Measurements from ENCODE around the gene PHF10. TPM values are rescaled to one million over a fixed set of nuclear protein-coding genes. Genes with fewer than 3 reads are reported as not detected.

The PHF10 gene
- total RNA-seq, 1 donor from 2014 or later: 45.0 TPM

- DNase-seq (ENCODE audit: low spot score): no peak
Measured at GRCh38 chr6:169677096-169677495, 47.2 kb downstream of the PHF10 start.

GRCh38 chr6:169675011-169675410, 49.3 kb downstream of the PHF10 start:
- DNase-seq (ENCODE audit: low spot score): no peak

DNA sequence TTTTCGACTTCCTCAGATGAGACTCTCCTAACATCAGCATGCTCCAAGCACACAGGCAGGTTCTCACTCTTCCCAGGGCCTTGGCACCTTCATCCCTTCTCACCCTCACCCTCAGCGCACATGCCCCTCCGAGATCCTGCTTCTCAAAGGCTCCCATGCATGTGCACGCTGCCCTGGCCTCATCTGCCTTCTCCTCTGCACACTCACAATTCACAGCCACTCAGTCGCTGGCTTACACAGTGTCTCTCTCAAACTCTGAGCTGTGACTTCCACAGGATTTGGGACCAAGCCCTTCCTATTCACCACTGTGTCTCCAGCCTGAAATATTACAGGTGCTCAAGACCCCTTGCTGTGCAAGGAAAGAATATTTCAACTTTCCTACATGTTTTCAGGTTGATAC, 52.7 kb downstream of the PHF10 start:
- no peak for DNase-seq (ENCODE audit: low spot score)

DNA sequence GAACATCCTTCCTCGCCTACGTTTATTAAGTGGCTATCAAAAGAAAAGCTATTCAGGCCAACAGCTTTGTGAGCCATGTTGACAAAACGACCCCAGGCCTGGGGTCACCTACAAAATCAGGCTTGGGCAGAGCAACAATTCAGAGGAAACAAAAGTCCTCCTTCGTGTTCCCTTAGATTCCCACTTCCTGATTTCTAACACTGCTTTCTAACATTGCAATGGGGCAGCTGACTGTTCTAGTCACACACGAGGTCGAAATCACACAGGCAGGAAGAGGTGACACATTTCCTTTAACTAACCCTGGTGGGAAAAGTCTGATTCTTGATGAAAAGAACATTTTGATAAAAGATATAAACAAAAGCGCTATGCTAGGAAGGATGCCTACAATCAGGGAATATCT, 54.4 kb downstream of the PHF10 start:
- no peak for DNase-seq (ENCODE audit: low spot score)

DNA sequence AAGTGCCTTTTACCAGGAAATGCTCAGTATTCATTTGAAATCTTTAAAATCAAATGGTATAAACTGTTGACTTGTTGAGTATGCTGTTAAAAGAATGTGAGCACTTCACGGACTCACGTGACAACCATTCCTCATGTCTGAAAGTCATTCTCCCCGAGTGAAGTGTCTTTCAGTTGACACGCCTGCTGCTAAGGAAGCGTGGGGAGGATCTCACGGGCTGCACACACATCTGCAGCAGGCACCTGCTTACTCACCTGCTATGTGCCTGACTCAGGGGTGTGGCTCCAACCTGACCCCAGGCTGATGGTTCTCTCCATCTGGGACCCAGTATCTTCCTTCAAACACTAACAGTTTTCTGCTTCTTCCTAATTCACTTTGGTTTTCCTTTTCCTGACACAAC, 55.2 kb downstream of the PHF10 start:
- DNase-seq (ENCODE audit: low spot score): no peak

DNA sequence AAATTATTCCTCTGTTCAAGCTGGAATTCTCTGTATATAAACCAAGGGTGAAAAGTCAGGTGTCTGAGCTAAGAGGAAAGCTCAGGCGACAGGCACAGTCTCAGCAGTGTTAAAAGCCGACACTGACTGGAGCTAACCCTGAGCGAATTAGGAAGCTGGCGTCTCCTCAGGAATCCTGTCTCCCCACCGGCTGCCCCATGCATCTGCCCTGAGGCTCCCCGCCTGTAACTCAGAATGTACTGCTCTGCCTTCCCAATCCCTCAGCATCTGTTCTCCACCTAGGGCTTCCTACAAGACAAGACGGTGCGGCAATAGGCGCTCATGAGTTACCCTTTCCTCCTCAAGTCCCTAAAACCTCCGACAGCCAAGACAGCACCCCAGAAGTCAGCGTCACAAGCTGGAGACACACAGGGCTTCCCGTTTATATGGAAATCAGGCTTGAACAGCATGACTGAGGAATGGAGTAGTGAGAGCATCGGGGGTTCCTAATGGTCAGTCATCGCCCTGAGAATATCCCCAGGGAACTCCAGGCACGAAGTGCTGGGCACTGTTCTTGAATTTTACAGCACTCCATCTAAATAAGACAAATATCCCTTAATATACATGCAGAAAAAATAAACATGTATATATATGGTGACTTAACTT, 56.0 kb downstream of the PHF10 start:
- no peak for DNase-seq (ENCODE audit: low spot score)

DNA sequence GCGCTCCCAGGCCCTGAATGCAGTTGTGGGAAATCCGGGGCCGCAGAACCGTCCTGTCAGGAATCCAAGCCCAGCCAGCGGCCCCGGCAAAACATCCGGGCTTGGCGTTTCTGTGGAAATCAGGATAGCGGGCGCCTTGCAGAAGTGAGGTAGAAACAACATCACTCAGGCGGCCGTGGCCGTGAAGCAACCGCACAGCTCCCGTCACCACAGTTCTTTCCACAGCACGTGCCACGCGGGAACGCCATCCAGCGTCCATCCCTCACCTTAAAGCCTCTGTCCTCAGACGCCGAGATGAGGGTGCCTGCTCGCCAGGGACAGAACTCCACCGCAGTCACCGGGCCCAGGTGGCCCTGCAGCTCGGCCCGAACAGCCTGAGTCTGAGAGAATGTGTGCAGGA, 56.6 kb downstream of the PHF10 start:
- DNase-seq (ENCODE audit: low spot score): no peak

DNA sequence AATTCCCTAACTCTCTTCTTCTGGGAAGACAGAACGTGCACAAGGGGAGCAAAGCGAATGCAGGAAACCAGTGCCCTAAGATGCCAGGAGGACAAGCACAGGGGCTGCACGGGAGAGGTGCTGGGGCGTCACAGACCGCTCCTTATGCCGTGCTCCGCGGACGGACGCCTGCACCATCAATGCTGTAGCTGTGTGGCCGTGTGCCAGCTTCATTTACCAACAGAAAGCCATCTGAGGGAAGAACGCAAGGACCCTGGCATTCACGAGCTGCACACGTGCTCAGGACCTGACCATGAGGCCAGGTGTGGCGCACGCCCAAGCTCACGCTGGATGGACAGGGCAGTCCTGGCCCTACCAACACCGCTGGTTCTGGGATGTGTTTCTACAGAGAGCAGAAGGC, 57.9 kb downstream of the PHF10 start:
- DNase-seq (ENCODE audit: low spot score): no peak

DNA sequence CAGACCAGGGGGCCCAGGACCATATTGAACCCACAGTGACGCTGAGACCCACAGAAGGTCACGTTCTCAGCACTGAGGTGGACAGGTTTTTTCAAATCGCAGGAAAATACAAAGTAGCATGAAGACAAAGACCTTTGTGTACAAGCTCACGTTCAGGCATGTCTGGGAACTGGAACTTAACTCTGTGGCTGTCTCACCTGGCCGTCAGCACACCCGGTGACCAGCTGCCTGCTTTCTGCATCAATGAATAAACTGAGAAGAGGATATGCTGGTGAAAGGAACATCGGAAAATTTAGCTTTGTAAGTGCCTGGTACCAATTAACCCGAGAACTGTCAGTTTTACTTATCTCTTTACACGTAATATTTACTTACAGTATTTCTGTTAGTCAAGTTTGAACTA, 59.0 kb downstream of the PHF10 start:
- DNase-seq (ENCODE audit: low spot score): no peak

DNA sequence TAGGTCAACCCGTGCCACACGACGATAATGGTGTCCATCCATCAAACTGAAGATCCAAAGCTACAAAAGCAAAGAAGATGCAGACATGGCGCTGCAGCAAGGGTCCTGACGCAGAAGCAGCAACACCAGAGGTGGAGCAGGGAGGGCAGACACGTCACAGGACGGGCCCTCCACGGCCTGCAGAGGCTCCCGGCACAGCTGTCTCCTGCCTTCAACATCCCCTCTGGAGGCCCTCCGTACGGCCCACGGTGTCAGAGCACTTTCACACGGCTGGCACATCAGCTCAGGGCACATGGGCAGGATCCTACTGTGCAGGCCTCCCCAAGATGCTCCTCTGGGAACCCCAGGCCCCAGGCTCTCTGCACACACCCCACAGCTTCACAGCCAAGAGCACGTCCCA, 60.1 kb downstream of the PHF10 start:
- DNase-seq (ENCODE audit: low spot score): no peak

DNA sequence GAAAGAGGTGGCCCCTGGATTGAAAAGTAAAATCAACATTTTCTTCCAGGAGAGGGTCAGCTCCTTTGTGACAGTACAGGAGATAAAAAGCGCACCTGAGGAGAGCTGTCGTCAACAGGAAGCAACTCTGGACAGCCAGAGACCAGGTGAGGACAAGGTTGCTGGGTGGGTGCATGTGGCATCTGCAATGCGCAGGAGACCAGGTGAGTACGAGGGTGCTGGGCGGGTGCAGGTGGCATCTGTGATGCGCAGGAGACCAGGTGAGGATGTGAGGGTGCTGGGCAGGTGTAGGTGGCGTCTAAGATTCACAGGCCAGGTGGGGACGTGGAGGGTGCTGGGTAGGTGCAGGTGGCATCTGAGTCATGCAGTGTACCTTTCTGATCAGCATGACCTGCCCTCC, 60.8 kb downstream of the PHF10 start:
- no peak for DNase-seq (ENCODE audit: low spot score)

DNA sequence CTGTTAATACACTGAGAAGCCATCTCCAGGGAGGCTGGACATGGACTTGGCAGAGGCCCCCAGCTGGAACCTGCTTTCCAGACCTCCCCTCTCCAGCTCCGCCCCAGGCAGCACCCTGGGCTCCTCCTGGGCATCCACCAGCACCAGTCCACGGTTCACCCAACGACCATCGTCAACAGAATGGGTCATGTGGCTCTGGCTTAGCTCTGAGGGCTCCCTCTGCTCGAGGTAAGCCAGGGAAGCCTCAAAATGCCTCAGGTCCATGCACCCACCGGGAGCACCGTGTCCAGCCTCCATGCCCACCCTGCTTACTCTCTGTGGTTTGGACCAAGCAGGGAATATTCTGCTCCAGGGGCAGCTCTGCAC, 62.9 kb downstream of the PHF10 start:
- no peak for DNase-seq (ENCODE audit: low spot score)

- no peak for DNase-seq (ENCODE audit: low spot score)
Measured at GRCh38 chr6:169660751-169661390, 63.4 kb downstream of the PHF10 start.

- no peak for DNase-seq (ENCODE audit: low spot score)
Measured at GRCh38 chr6:169659820-169660610, 64.3 kb downstream of the PHF10 start.

DNA sequence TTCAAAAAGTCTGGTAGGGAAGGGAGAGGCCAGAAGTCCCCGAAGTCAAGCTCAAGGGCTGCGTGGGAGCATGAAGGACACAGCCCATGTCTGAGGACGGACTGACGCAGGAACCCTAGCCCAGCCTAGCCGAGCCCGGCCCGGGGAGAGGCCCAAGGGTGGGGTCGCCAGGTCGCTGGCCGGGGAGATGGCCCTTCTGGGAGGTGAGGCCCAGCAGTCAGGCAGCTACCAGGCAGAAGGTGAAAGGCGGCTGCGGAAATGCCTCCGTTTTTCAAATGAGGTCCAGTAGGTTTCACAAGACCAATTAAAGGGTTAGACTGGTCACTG, 67.1 kb downstream of the PHF10 start:
- no peak for DNase-seq (ENCODE audit: low spot score)

DNA sequence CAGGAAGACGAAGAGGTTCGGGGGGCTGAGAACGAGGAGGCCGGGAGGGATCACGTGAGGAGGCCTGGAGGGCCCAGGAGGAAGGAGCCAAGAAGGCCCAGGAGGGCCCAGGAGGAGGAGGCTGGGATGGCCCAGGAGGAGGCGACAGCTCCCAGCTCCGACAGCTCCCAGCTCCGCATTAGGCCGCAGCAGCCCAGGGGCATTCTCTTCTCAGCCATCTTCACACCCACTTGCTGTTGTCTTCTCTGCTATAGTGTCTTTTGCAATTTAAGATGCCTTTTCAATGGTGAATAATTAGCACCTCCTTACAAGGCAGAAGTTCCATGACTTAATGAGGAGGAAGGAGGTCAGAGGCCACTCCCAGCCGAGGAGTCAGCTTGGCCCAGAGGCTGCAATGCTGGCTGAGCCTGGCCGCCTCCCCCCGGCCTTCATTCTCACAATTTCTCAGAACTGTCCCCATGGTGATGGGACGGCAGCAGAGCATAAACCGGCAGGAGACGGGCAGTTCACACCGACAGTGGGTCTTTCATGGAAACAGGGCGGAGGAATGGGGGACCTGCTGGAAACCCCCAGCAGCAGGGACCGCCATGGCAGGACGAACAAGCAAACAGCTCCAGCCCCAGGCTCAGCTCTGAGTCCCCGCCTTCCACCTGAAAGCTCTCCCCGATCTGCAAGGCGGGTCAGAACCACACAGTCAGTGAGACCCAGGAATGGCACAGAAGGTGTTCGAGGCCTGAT, 67.6 kb downstream of the PHF10 start:
- DNase-seq (ENCODE audit: low spot score): no peak

- DNase-seq (ENCODE audit: low spot score): peak; percentile 77
Measured at GRCh38 chr6:169654598-169655391, 69.5 kb downstream of the PHF10 start.

Other genes starting within 250 kb of the PHF10 start
- gene WDR27, start 22.5 kb downstream of the PHF10 start, total RNA-seq: 66.7 TPM
- gene C6orf120, start 22.4 kb downstream of the PHF10 start, total RNA-seq: 27.2 TPM
- gene DYNLT2, start 27.1 kb upstream of the PHF10 start, total RNA-seq: 3.8 TPM
- 35.6 TPM for gene ERMARD, start 27.1 kb upstream of the PHF10 start, total RNA-seq